ENCODE data around the gene NAALADL2. TPM values are rescaled to one million over a fixed set of nuclear protein-coding genes. Genes with fewer than 3 reads are reported as not detected.
A peak's percentile ranks its signal among the peaks of the same experiment; 100 is the strongest.

The NAALADL2 gene
- total RNA-seq, 1 experiment from 2014 or later, result 1.6 TPM

DNA sequence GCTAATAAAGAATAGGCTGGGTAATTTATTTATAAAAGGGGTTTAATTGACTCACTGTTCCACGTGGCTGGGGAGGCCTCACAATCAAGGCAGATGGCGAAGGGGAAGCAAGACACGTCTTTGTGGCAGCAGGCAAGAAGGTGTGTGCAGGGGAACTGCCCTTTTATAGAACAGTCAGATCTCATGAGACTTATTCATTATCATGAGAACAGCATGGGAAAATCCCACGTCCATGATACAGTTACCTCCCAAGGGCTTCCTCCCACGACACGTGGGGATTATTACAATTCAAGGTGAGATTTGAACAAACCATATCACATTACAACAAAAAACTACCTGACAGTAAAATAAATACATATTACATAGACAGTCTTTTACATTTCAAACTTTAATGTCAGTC lies 414.9 kb downstream of the NAALADL2 start:
- Histone ChIP-seq H2BK120ac (ENCODE audit: low read depth, low read length, poor library complexity, severe bottlenecking) (no peak overlapping the region), H3T11ph (ENCODE audit: low read length) (no peak overlapping the region), H3K27ac (ENCODE audit: insufficient read length, low read depth, low read length) (no peak overlapping the region), H2BK15ac (ENCODE audit: low read depth, low read length) (no peak overlapping the region), H3K79me2 (ENCODE audit: insufficient read depth, low read length) (no peaks in the 10 kb centered on the region), H2BK5ac (ENCODE audit: insufficient read length, low read length) (no peak overlapping the region), H3K4ac (ENCODE audit: low read depth, low read length) (no peak overlapping the region), H4K20me1 (ENCODE audit: control insufficient read depth, insufficient read depth, insufficient read length) (no peaks in the 10 kb centered on the region), H4K8ac (replicated peaks; ENCODE audit: insufficient read length, low read depth, low read length) (no peak overlapping the region), H3K79me1 (ENCODE audit: insufficient read depth, low read depth, low read length, poor library complexity, severe bottlenecking) (no peaks in the 10 kb centered on the region), H2BK20ac (ENCODE audit: low read depth, low read length, poor library complexity, severe bottlenecking) (no peak overlapping the region), H3K9ac (ENCODE audit: extremely low read depth, insufficient read length, low read length) (no peak overlapping the region), H3K18ac (ENCODE audit: insufficient read length, low read depth, low read length) (no peak overlapping the region), H3K9me3 (ENCODE audit: control insufficient read depth, low read depth, low read length) (no peaks in the 10 kb centered on the region), H2AK5ac (ENCODE audit: insufficient read length, low read length) (no peak overlapping the region), H3K14ac (ENCODE audit: insufficient read depth, low read length) (no peak overlapping the region), H4K91ac (ENCODE audit: insufficient read length, low read depth, low read length) (no peak overlapping the region), H3K23ac (ENCODE audit: insufficient read length, low read depth, low read length) (no peak overlapping the region), H2AFZ (ENCODE audit: low read length) (no peak overlapping the region), H4K5ac (ENCODE audit: insufficient read length, low read depth, low read length) (no peak overlapping the region), H3K23me2 (ENCODE audit: insufficient read length, low read depth, low read length, poor library complexity, severe bottlenecking) (no peaks in the 10 kb centered on the region), H3K4me1 (ENCODE audit: insufficient read depth, low read length) (no peaks in the 10 kb centered on the region), H3K56ac (ENCODE audit: insufficient read length, low read depth, low read length) (no peak overlapping the region), H3K27me3 (ENCODE audit: insufficient read depth, low read length) (no peaks in the 10 kb centered on the region), H3K4me2 (ENCODE audit: insufficient read depth, insufficient read length, low read length) (no peak overlapping the region), H2BK12ac (ENCODE audit: insufficient read length, low read depth, low read length) (no peak overlapping the region)
- WGBS (ENCODE audit: extremely low coverage, insufficient read length, low lambda C conversion rate), result no CpG with 5 or more reads among the region's 6 CpGs
- Mint-ChIP-seq H3K27me3 (ENCODE audit: low read depth) (no peaks in the 10 kb centered on the region), H3K27ac (peak overlapping the region in 1 of 3 experiments; percentile 17; a peak in 3 of 7 replicates), H3K9me3 (no peaks in the 10 kb centered on the region), H3K4me3 (no peak overlapping the region), H3K4me1 (no peaks in the 10 kb centered on the region), H3K36me3 (ENCODE audit: insufficient read depth in 1 of 3, low read depth in 3 of 3) (no peaks in the 10 kb centered on the region)
- no peak for DNase-seq
- TF ChIP-seq, protein P1, sequence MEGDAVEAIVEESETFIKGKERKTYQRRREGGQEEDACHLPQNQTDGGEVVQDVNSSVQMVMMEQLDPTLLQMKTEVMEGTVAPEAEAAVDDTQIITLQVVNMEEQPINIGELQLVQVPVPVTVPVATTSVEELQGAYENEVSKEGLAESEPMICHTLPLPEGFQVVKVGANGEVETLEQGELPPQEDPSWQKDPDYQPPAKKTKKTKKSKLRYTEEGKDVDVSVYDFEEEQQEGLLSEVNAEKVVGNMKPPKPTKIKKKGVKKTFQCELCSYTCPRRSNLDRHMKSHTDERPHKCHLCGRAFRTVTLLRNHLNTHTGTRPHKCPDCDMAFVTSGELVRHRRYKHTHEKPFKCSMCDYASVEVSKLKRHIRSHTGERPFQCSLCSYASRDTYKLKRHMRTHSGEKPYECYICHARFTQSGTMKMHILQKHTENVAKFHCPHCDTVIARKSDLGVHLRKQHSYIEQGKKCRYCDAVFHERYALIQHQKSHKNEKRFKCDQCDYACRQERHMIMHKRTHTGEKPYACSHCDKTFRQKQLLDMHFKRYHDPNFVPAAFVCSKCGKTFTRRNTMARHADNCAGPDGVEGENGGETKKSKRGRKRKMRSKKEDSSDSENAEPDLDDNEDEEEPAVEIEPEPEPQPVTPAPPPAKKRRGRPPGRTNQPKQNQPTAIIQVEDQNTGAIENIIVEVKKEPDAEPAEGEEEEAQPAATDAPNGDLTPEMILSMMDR (conservative IDR thresholded peaks at IDR 0.05), result no peak

Data from H9 (cell line).